Measurements from ENCODE around the gene NELFE.

NELFE gene

GRCh38 chr6:31972709-31973350, 14.1 kb upstream of the NELFE start:
- DNase-seq = no peak

GRCh38 chr6:31971993-31972708, 13.4 kb upstream of the NELFE start, which contains the start of gene DXO:
TSS of gene DXO (minus strand) at chr6:31972138. CDS start at chr6:31971675, 463 bp downstream.
- peak; percentile 61 to 100 (median 94) for DNase-seq

GRCh38 chr6:31971279-31971992, 12.7 kb upstream of the NELFE start:
- peak in 5 of 58 donors; percentile 15 to 48 (median 31) for DNase-seq

- DNase-seq = peak in 1 of 58 donors; percentile 17
These were observed 12.0 kb upstream of the NELFE start for GRCh38 chr6:31970604-31971271.

- no peak for DNase-seq
These were observed 11.2 kb upstream of the NELFE start for GRCh38 chr6:31969712-31970603.

GRCh38 chr6:31968791-31969711, 10.3 kb upstream of the NELFE start:
- DNase-seq = no peak

GRCh38 chr6:31968326-31968725, 9.6 kb upstream of the NELFE start:
- DNase-seq = no peak

GRCh38 chr6:31967926-31968320, 9.2 kb upstream of the NELFE start:
- DNase-seq = no peak

GRCh38 chr6:31966997-31967925, 8.5 kb upstream of the NELFE start:
- DNase-seq = no peak

GRCh38 chr6:31966506-31966905, 7.7 kb upstream of the NELFE start:
- DNase-seq = no peak

GRCh38 chr6:31965700-31966099, 6.9 kb upstream of the NELFE start:
- no peak for DNase-seq

- DNase-seq = no peak
These were observed 5.2 kb upstream of the NELFE start for GRCh38 chr6:31963921-31964320.

- DNase-seq = no peak
These were observed 2.8 kb upstream of the NELFE start for GRCh38 chr6:31961616-31962015.

GRCh38 chr6:31958412-31958740, 395 bp downstream of the NELFE start:
- DNase-seq = no peak

GRCh38 chr6:31956796-31957195, 2.0 kb downstream of the NELFE start:
- no peak for DNase-seq

- no peak for DNase-seq
These were observed 4.3 kb downstream of the NELFE start for GRCh38 chr6:31954511-31954910.

GRCh38 chr6:31952890-31953289, 5.9 kb downstream of the NELFE start:
- no peak for DNase-seq

GRCh38 chr6:31952140-31952805, 6.5 kb downstream of the NELFE start:
- DNase-seq = peak in 28 of 58 donors; percentile 2 to 64 (median 13)

All from anterior cingulate cortex (tissue), 58 donors.